ENCODE data around the gene JARID2. TPM values are rescaled to one million over a fixed set of nuclear protein-coding genes. Genes with fewer than 3 reads are reported as not detected.
A peak's percentile ranks its signal among the peaks of the same experiment; 100 is the strongest.

Gene JARID2
- total and polyA plus RNA-seq, 4 donors = 15.4 to 25.5 (median 23.1) TPM

DNA sequence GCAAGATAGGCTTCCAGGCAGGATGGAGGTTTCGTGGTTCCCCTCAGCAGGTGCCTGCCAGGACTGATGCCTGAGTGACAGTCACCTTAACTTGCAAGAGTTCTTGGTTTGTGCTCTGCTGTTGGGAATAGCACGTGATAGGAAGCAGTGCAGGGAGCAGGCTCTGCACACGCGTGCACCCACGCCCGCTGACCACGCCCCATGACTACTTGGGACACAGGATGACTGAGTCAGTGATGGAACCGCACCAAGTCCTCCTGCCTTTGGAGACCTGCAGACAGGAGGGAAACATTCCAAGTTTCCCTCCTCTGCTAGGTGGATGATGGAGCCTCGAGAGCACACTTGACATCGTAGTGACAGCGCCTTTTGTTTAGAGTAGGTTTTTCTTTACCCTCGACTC is 252.8 kb downstream of the JARID2 start:
- no peak overlapping the region for H3K27ac ChIP-seq (ENCODE audit: low read depth, low read length)
- no peaks in the 10 kb centered on the region for H3K9me3 ChIP-seq (ENCODE audit: control insufficient read depth, insufficient read depth, low read length)
- H3K4me1 ChIP-seq (ENCODE audit: control insufficient read depth, insufficient read depth, low read length) = peaks cover 31% of the 10 kb centered on the region
- H3K27me3 ChIP-seq (ENCODE audit: control insufficient read depth, insufficient read depth, low read length) = no peaks in the 10 kb centered on the region
- WGBS (ENCODE audit: insufficient coverage) = 94% methylated on average over 8 of the region's 12 CpGs
- peaks cover 54% of the 10 kb centered on the region for H3K36me3 ChIP-seq (ENCODE audit: control insufficient read depth, insufficient read depth, low read length)
- DNase-seq (ENCODE audit: low read depth in 4 of 6, low spot score in 6 of 6) = no peak
- H3K4me3 ChIP-seq (ENCODE audit: low read depth, low read length) = no peak overlapping the region

DNA sequence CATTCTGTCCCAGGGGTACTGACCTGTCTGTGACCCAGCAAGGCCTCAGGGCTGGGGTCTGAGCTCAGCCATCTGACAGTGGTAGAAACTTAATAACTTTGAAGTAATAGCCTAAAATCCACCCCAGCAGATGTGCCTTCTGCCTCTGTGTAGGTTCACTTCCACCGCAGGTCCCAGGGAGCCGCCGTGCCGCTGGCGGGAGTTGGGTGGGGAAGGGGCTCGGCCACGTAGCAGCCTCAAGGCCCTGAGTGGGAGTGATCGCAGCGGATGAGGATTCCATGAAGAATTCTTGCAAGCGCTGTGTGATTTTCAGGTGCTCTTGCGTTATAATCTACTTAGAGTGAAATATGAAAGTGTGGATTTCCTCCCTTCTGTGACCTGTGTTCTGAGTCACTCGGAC is 253.3 kb downstream of the JARID2 start:
- H3K9me3 ChIP-seq (ENCODE audit: control insufficient read depth, insufficient read depth, low read length) = no peaks in the 10 kb centered on the region
- H3K36me3 ChIP-seq (ENCODE audit: control insufficient read depth, insufficient read depth, low read length) = peaks cover 54% of the 10 kb centered on the region
- 100% methylated on average over 12 of the region's 12 CpGs for WGBS (ENCODE audit: insufficient coverage)
- H3K27ac ChIP-seq (ENCODE audit: low read depth, low read length) = no peak overlapping the region
- no peak for DNase-seq (ENCODE audit: low read depth in 4 of 6, low spot score in 6 of 6)
- no peak overlapping the region for H3K4me3 ChIP-seq (ENCODE audit: low read depth, low read length)
- peaks cover 36% of the 10 kb centered on the region for H3K4me1 ChIP-seq (ENCODE audit: control insufficient read depth, insufficient read depth, low read length)
- no peaks in the 10 kb centered on the region for H3K27me3 ChIP-seq (ENCODE audit: control insufficient read depth, insufficient read depth, low read length)

DNA sequence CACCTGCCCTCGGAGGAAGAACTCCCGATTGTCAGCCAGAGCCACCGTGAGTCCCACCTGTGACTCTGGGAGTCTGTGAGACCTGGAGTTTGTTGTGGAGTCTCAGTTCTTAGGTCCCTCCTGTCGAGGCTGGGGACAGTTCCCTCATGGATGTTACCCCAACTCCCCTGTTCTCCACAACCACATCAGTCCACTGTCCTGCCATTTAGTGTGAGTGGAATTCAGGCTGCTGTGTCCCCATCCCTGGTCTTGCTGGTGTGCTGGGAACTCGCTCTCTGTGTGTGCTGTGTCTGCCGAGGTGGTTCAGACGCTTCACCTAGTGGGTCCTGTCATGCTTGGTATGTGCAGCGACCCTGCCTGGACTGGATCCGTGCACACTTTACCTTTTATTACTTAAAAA is 253.7 kb downstream of the JARID2 start:
- Histone ChIP-seq H3K27me3 (ENCODE audit: control insufficient read depth, insufficient read depth, low read length) (no peaks in the 10 kb centered on the region), H3K4me3 (ENCODE audit: low read depth, low read length) (no peak overlapping the region), H3K36me3 (ENCODE audit: control insufficient read depth, insufficient read depth, low read length) (peaks cover 54% of the 10 kb centered on the region), H3K9me3 (ENCODE audit: control insufficient read depth, insufficient read depth, low read length) (no peaks in the 10 kb centered on the region), H3K27ac (ENCODE audit: low read depth, low read length) (no peak overlapping the region), H3K4me1 (ENCODE audit: control insufficient read depth, insufficient read depth, low read length) (peaks cover 41% of the 10 kb centered on the region)
- no peak for DNase-seq (ENCODE audit: low read depth in 4 of 6, low spot score in 6 of 6)
- 100% methylated on average over 3 of the region's 9 CpGs for WGBS (ENCODE audit: insufficient coverage)

DNA sequence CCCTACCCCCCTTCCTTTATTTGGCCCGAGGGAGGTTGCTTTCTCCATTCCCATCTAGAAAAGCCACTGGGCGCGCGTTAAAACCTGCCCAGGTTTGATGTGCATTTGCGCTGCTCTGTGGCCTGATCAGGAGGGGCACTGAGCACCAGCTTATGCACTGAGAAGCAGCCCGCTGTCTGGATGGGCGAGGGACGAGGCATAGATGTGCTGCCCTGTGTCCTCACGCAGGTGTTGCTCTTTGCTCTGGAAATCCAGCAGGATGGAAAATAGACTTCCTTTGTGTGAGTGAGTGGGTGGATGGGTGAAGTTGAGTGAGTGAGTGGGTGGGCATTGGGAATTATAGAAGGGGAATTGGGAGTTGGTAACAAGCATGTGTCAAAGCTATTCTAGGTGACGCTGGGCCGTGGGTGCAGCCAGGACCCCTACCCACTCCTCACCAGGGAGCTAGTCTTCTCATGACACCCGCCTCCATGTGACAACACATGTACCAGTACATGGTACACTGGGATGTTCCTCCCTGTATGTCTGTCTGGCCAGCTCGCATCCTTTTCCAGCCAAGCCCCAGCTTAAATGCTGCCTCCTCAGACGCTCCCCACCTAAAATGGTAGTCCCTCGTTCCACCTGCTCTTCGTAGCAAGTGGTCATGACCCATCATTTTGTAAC is 254.3 kb downstream of the JARID2 start:
- Histone ChIP-seq H3K4me1 (ENCODE audit: control insufficient read depth, insufficient read depth, low read length) (peaks cover 47% of the 10 kb centered on the region), H3K27ac (ENCODE audit: low read depth, low read length) (no peak overlapping the region), H3K4me3 (ENCODE audit: low read depth, low read length) (no peak overlapping the region), H3K27me3 (ENCODE audit: control insufficient read depth, insufficient read depth, low read length) (no peaks in the 10 kb centered on the region), H3K9me3 (ENCODE audit: control insufficient read depth, insufficient read depth, low read length) (no peaks in the 10 kb centered on the region), H3K36me3 (ENCODE audit: control insufficient read depth, insufficient read depth, low read length) (peaks cover 54% of the 10 kb centered on the region)
- no peak for DNase-seq (ENCODE audit: low read depth in 4 of 6, low spot score in 6 of 6)
- WGBS (ENCODE audit: insufficient coverage) = 92% methylated on average over 11 of the region's 16 CpGs

DNA sequence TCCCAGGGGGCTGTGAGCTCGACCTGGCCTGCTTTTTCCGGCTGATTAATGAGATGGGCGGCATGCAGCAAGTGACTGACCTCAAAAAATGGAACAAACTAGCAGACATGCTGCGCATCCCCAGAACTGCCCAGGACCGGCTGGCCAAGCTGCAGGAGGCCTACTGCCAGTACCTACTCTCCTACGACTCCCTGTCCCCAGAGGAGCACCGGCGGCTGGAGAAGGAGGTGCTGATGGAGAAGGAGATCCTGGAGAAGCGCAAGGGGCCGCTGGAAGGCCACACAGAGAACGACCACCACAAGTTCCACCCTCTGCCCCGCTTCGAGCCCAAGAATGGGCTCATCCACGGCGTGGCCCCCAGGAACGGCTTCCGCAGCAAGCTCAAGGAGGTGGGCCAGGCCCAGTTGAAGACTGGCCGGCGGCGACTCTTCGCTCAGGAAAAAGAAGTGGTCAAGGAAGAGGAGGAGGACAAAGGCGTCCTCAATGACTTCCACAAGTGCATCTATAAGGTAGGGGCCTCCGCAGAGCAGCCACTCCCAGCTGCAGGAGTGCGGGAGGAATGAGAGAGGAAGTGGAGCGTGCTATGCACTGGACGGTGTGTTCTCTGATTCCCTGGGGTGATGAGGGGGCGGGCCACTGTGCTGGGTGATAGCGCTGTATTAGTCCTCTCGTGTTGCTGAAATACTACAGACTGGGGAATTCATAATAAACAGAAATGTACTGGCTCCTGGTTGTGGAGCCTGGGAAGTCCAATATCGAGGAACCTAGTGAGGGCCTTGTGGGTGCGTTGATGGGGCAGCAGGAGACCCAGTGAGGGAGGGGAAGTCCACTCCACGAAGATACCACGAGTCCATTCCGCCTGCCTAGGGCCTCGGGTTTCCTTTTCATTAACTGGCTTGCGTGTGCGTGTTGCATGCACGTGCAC is 255.3 kb downstream of the JARID2 start:
- no peak overlapping the region for H3K27ac ChIP-seq (ENCODE audit: low read depth, low read length)
- peaks cover 56% of the 10 kb centered on the region for H3K4me1 ChIP-seq (ENCODE audit: control insufficient read depth, insufficient read depth, low read length)
- H3K36me3 ChIP-seq (ENCODE audit: control insufficient read depth, insufficient read depth, low read length) = peaks cover 52% of the 10 kb centered on the region
- H3K9me3 ChIP-seq (ENCODE audit: control insufficient read depth, insufficient read depth, low read length) = no peaks in the 10 kb centered on the region
- DNase-seq (ENCODE audit: low read depth in 4 of 6, low spot score in 6 of 6) = no peak
- WGBS (ENCODE audit: insufficient coverage) = 86% methylated on average over 35 of the region's 38 CpGs
- H3K4me3 ChIP-seq (ENCODE audit: low read depth, low read length) = no peak overlapping the region
- H3K27me3 ChIP-seq (ENCODE audit: control insufficient read depth, insufficient read depth, low read length) = no peaks in the 10 kb centered on the region

DNA sequence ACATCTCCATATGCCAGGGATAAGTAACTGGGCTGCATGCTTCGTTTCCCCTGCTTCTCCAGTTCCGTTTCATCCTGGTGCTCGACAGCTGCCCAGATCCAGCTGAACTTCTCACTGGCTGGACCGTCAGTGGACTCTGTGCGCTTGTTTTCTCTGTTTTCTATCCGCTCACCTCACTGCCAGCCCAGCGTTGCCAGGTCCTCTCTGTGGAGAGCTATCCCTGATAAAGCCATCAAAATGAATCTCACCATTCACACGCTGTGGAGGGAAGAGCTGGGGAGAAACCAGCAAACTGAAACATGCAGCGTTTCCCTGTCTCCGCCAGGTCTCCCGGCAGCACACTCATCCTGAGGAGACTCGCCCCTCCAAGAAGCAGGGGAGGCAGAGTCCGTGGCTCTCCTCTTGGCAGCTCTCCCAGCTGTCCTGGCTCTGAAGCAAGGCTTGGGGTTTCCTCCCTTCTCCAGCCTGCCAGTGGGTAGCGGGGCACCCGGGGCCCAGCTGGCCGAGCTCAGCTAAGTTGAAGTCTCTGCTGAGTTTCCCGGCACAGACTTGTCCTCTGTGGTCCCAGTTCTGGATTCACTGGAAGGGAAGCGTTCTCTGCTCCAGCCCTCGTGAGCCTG is 256.1 kb downstream of the JARID2 start:
- peaks cover 47% of the 10 kb centered on the region for H3K36me3 ChIP-seq (ENCODE audit: control insufficient read depth, insufficient read depth, low read length)
- H3K9me3 ChIP-seq (ENCODE audit: control insufficient read depth, insufficient read depth, low read length) = no peaks in the 10 kb centered on the region
- WGBS (ENCODE audit: insufficient coverage) = 31% methylated on average over 13 of the region's 19 CpGs
- peaks cover 62% of the 10 kb centered on the region for H3K4me1 ChIP-seq (ENCODE audit: control insufficient read depth, insufficient read depth, low read length)
- H3K27ac ChIP-seq (ENCODE audit: low read depth, low read length) = peak overlapping the region; percentile 48
- peak in 5 of 6 donors; percentile 68 to 93 (median 81) for DNase-seq (ENCODE audit: low read depth in 4 of 6, low spot score in 6 of 6)
- no peak overlapping the region for H3K4me3 ChIP-seq (ENCODE audit: low read depth, low read length)
- H3K27me3 ChIP-seq (ENCODE audit: control insufficient read depth, insufficient read depth, low read length) = no peaks in the 10 kb centered on the region

DNA sequence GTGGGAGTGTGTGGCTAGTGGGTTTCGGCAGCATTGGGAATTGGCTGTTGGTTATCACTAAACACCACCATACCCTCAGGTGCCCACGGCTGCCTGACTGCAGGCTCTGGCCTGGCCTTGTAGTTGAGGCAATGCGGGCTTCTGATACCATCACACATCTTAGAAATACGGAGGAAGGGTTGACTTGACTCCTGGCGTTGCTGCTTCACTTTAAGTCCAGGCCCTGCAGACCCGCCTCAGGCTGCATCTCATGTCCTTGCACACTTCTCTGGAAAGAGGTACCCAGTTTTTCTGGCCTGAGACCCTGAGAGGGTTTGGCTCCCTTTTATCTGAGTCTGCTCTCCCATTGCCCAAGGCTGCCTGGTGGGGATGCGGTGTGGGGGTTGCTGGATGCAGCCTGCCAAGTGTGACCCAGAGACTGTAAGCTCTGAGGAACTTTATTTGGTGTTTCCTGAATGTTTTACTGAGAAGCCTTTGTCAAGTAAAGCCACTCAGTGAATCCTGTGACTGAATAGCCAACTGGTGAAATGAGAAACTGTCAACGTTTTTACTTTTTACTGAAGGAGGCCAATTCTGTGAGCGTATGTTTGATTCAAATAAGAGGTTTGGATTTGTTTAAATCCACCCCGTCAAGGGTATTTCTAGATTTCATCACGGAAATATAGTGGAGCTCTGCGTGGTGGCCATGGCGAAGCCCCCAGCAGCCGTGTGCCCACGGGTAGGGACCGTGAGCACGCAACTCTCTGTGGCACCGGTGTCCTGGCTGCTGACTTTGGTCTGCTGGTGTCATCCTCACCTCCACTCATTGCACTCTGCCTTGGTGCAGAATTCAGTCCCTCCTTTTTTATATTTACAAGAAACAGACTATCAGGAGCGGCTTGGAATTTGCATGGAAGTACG is 256.8 kb downstream of the JARID2 start:
- Histone ChIP-seq H3K9me3 (ENCODE audit: control insufficient read depth, insufficient read depth, low read length) (no peaks in the 10 kb centered on the region), H3K27me3 (ENCODE audit: control insufficient read depth, insufficient read depth, low read length) (no peaks in the 10 kb centered on the region), H3K36me3 (ENCODE audit: control insufficient read depth, insufficient read depth, low read length) (peaks cover 47% of the 10 kb centered on the region), H3K4me1 (ENCODE audit: control insufficient read depth, insufficient read depth, low read length) (peaks cover 68% of the 10 kb centered on the region), H3K4me3 (ENCODE audit: low read depth, low read length) (no peak overlapping the region), H3K27ac (ENCODE audit: low read depth, low read length) (peak overlapping the region; percentile 48)
- WGBS (ENCODE audit: insufficient coverage) = 82% methylated on average over 18 of the region's 20 CpGs
- peak in 1 of 6 donors; percentile 34 for DNase-seq (ENCODE audit: low read depth in 4 of 6, low spot score in 6 of 6)

DNA sequence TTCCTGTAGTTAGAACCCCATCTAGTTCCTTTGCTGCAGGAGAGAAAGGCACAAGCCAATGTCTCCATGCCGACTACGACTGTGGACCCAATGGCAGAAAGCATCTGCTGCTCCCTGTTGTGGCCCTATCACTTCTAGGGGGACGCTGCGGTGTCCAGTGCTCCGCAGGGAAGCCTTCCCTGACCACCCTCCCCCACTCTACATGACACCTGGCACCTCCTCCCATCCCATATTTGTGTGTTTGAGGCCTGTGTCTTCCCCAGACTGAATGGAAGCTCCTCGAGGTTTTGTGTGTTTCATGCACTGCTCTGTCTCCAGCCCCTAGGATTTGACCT is 257.4 kb downstream of the JARID2 start:
- Histone ChIP-seq H3K4me3 (ENCODE audit: low read depth, low read length) (no peak overlapping the region), H3K36me3 (ENCODE audit: control insufficient read depth, insufficient read depth, low read length) (peaks cover 51% of the 10 kb centered on the region), H3K4me1 (ENCODE audit: control insufficient read depth, insufficient read depth, low read length) (peaks cover 71% of the 10 kb centered on the region), H3K27ac (ENCODE audit: low read depth, low read length) (no peak overlapping the region), H3K9me3 (ENCODE audit: control insufficient read depth, insufficient read depth, low read length) (no peaks in the 10 kb centered on the region), H3K27me3 (ENCODE audit: control insufficient read depth, insufficient read depth, low read length) (no peaks in the 10 kb centered on the region)
- WGBS (ENCODE audit: insufficient coverage) = 83% methylated on average over 2 of the region's 6 CpGs
- no peak for DNase-seq (ENCODE audit: low read depth in 4 of 6, low spot score in 6 of 6)

DNA sequence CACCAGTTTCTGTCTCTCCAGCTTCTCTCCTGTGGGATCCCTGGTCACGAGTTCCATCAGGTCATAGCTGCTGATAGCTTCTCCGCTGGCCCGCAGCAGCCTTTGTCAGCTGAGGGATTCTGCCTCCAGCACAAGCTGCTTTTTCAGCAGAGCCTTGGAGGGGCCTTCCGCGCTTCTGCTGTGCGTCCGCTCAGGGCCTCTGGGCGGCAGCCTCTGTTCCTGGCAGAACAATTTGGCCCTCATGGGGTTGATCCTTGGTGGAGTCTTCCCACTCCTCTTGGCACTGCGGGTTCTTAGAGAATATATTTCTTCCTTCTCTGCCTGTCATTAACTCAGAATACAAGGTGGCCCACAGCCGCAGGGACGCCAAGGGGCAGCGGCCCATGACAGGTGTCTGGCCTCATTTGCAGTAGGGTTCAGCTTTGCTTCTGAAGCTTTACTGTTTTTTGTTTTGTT is 258.2 kb downstream of the JARID2 start:
- H3K27me3 ChIP-seq (ENCODE audit: control insufficient read depth, insufficient read depth, low read length) = no peaks in the 10 kb centered on the region
- DNase-seq (ENCODE audit: low read depth in 4 of 6, low spot score in 6 of 6) = peak in 2 of 6 donors; percentile 68 to 74
- H3K36me3 ChIP-seq (ENCODE audit: control insufficient read depth, insufficient read depth, low read length) = peaks cover 48% of the 10 kb centered on the region
- H3K4me1 ChIP-seq (ENCODE audit: control insufficient read depth, insufficient read depth, low read length) = peaks cover 73% of the 10 kb centered on the region
- no peaks in the 10 kb centered on the region for H3K9me3 ChIP-seq (ENCODE audit: control insufficient read depth, insufficient read depth, low read length)
- H3K27ac ChIP-seq (ENCODE audit: low read depth, low read length) = peak overlapping the region; percentile 83
- WGBS (ENCODE audit: insufficient coverage) = 19% methylated on average over 8 of the region's 12 CpGs
- H3K4me3 ChIP-seq (ENCODE audit: low read depth, low read length) = no peak overlapping the region
